Measurements from ENCODE around the gene CFAP221.
"Not testable (repeated sequence)": the region's sequence is repeated elsewhere in the genome, so short reads cannot be mapped to it uniquely, and the experiment has no call there.

CFAP221 gene

GRCh38 chr2:119617455-119617854, 73.2 kb downstream of the CFAP221 start:
- H3K27me3 ChIP-seq (replicated peaks), result no peaks in the 10 kb centered on the region

GRCh38 chr2:119618725-119619124, 74.5 kb downstream of the CFAP221 start:
- H3K36me3 ChIP-seq (replicated peaks); in situ Hi-C loops (cut with HindIII; ENCODE audit: low pct_ligation_motif_present, low sequenced_read_pairs); DNase-seq; H3K27ac ChIP-seq; H3K4me3 ChIP-seq (ENCODE audit: low read depth, low read length); H3K27me3 ChIP-seq (replicated peaks): not testable (repeated sequence)

More at GRCh38 chr2:119617455-119617854, 73.2 kb downstream of the CFAP221 start:
- in situ Hi-C loops (cut with HindIII; ENCODE audit: low pct_ligation_motif_present, low sequenced_read_pairs), result no loop called here
- Histone ChIP-seq H3K4me3 (ENCODE audit: low read depth, low read length) (no peak overlapping the region), H3K27ac (no peak overlapping the region), H3K36me3 (replicated peaks) (no peaks in the 10 kb centered on the region)
- TF ChIP-seq CTCF (IDR thresholded peaks at IDR 0.05; ENCODE audit: low read depth, low read length, missing control alignments), result no peak
- no peak for DNase-seq

GRCh38 chr2:119625226-119625625, 81.0 kb downstream of the CFAP221 start:
- H3K4me3 ChIP-seq (ENCODE audit: low read depth, low read length), result no peak overlapping the region
- H3K27ac ChIP-seq, result no peak overlapping the region
- in situ Hi-C loops (cut with HindIII; ENCODE audit: low pct_ligation_motif_present, low sequenced_read_pairs), result no loop called here
- H3K36me3 ChIP-seq (replicated peaks), result no peaks in the 10 kb centered on the region
- no peaks in the 10 kb centered on the region for H3K27me3 ChIP-seq (replicated peaks)
- no peak for DNase-seq
- no peak for TF ChIP-seq CTCF (IDR thresholded peaks at IDR 0.05; ENCODE audit: low read depth, low read length, missing control alignments)

- no peaks in the 10 kb centered on the region for H3K27me3 ChIP-seq (replicated peaks)
- DNase-seq, result no peak
- in situ Hi-C loops (cut with HindIII; ENCODE audit: low pct_ligation_motif_present, low sequenced_read_pairs), result no loop called here
- no peaks in the 10 kb centered on the region for H3K36me3 ChIP-seq (replicated peaks)
- no peak for TF ChIP-seq CTCF (IDR thresholded peaks at IDR 0.05; ENCODE audit: low read depth, low read length, missing control alignments)
- H3K27ac ChIP-seq, result no peak overlapping the region
- H3K4me3 ChIP-seq (ENCODE audit: low read depth, low read length), result no peak overlapping the region
Measured at GRCh38 chr2:119629323-119629825, 85.1 kb downstream of the CFAP221 start.

- Histone ChIP-seq H3K36me3 (replicated peaks) (no peaks in the 10 kb centered on the region), H3K27me3 (replicated peaks) (no peaks in the 10 kb centered on the region), H3K4me3 (ENCODE audit: low read depth, low read length) (no peak overlapping the region), H3K27ac (no peak overlapping the region)
- no peak for DNase-seq
- no peak for TF ChIP-seq CTCF (IDR thresholded peaks at IDR 0.05; ENCODE audit: low read depth, low read length, missing control alignments)
- in situ Hi-C loops (cut with HindIII; ENCODE audit: low pct_ligation_motif_present, low sequenced_read_pairs), result no loop called here
Measured at GRCh38 chr2:119630121-119630520, 85.9 kb downstream of the CFAP221 start.

GRCh38 chr2:119637371-119637770, 93.1 kb downstream of the CFAP221 start:
- no peak overlapping the region for H3K4me3 ChIP-seq (ENCODE audit: low read depth, low read length)
- DNase-seq, result no peak
- H3K36me3 ChIP-seq (replicated peaks), result no peaks in the 10 kb centered on the region
- in situ Hi-C loops (cut with HindIII; ENCODE audit: low pct_ligation_motif_present, low sequenced_read_pairs), result no loop called here
- no peak for TF ChIP-seq CTCF (IDR thresholded peaks at IDR 0.05; ENCODE audit: low read depth, low read length, missing control alignments)
- H3K27me3 ChIP-seq (replicated peaks), result no peaks in the 10 kb centered on the region
- no peak overlapping the region for H3K27ac ChIP-seq

Data from brain microvascular endothelial cell (primary cell).